GM21360 (cell line): ENCODE measurements around the gene GPR22.

ENCODE experiments used
- ATAC-seq: cut with Tn5 transposase; IDR thresholded peaks from one replicate; pipeline ENCODE4 v1.9.1; 2021; ENCODE audit warnings: mild to moderate bottlenecking, moderate library complexity; ENCODE audit not compliant: unreplicated experiment

GPR22 gene

GRCh38 chr7:107469929-107470328 lies at the start of gene GPR22:
TSS of gene GPR22 (plus strand) at chr7:107470057. CDS start at chr7:107474061, 4,004 bp downstream.
- no peak for ATAC-seq

- no peak for ATAC-seq
Observed at GRCh38 chr7:107427462-107427861, 42.4 kb upstream of the GPR22 start.

- ATAC-seq = no peak
Observed at GRCh38 chr7:107428642-107429041, 41.2 kb upstream of the GPR22 start.

- no peak for ATAC-seq
Observed at GRCh38 chr7:107430057-107430456, 39.8 kb upstream of the GPR22 start.

GRCh38 chr7:107432261-107432660 lies 37.6 kb upstream of the GPR22 start:
- ATAC-seq = no peak

- ATAC-seq = no peak
Observed at GRCh38 chr7:107435749-107436148, 34.1 kb upstream of the GPR22 start.

GRCh38 chr7:107439025-107439424 lies 30.8 kb upstream of the GPR22 start:
- no peak for ATAC-seq

- no peak for ATAC-seq
Observed at GRCh38 chr7:107441581-107442422, 28.1 kb upstream of the GPR22 start.

GRCh38 chr7:107442678-107443077 lies 27.2 kb upstream of the GPR22 start:
- ATAC-seq = no peak

- no peak for ATAC-seq
Observed at GRCh38 chr7:107446531-107446930, 23.3 kb upstream of the GPR22 start.

- ATAC-seq = no peak
Observed at GRCh38 chr7:107446988-107447387, 22.9 kb upstream of the GPR22 start.

GRCh38 chr7:107450970-107451369 lies 18.9 kb upstream of the GPR22 start:
- ATAC-seq = no peak

- no peak for ATAC-seq
Observed at GRCh38 chr7:107453388-107453787, 16.5 kb upstream of the GPR22 start.

- no peak for ATAC-seq
Observed at GRCh38 chr7:107461938-107462533, 7.8 kb upstream of the GPR22 start.

- peak; percentile 51 for ATAC-seq
Observed at GRCh38 chr7:107463139-107464078, 6.4 kb upstream of the GPR22 start.

- ATAC-seq = no peak
Observed at GRCh38 chr7:107464666-107465226, 5.1 kb upstream of the GPR22 start.

- ATAC-seq = no peak
Observed at GRCh38 chr7:107467972-107468371, 1.9 kb upstream of the GPR22 start.

- ATAC-seq = no peak
Observed at GRCh38 chr7:107468824-107469223, 1.0 kb upstream of the GPR22 start.

- ATAC-seq = no peak
Observed at GRCh38 chr7:107471292-107472070, 1.6 kb downstream of the GPR22 start.

- ATAC-seq = no peak
Observed at GRCh38 chr7:107472116-107472515, 2.3 kb downstream of the GPR22 start.
